Activated CD4-positive, alpha-beta T cell treated with anti-CD3 and anti-CD28 coated beads, Interleukin-2, Interleukin-4, amounts not matched to agents 100 ng/mL and 50 ng/mL, durations not matched to agents 16 hours and 8 hours (primary cell): ENCODE measurements around the gene RIMBP2.

Experiments used
- DNase-seq: peaks from one replicate; pipeline ENCODE4 v3.0.0-alpha.2; 2020; ENCODE audit warnings: low spot score

RIMBP2 gene

GRCh38 chr12:130571734-130572133 is 144.4 kb downstream of the RIMBP2 start:
- DNase-seq, result no peak

DNA sequence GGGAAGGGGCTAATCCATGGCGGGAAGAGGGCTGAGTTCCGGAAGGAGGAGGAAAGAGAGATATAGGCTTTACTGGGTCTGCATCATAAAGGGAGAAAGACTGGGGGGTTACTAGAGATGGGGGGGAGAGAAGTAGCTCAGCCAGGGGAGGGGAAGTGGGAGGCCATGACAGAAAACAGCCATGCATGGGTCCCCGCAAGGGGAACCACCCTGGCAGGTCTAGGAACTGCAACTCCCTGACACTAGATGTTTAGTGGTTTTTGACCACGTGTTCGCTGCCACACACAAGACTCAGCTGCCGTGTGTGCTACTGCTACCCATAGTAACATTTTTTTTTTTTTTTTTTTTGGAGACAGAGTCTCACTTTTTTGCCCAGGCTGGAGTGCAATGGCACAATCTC is 145.0 kb downstream of the RIMBP2 start:
- no peak for DNase-seq

- DNase-seq, result no peak
Observed at GRCh38 chr12:130569521-130569920, 146.6 kb downstream of the RIMBP2 start.

DNA sequence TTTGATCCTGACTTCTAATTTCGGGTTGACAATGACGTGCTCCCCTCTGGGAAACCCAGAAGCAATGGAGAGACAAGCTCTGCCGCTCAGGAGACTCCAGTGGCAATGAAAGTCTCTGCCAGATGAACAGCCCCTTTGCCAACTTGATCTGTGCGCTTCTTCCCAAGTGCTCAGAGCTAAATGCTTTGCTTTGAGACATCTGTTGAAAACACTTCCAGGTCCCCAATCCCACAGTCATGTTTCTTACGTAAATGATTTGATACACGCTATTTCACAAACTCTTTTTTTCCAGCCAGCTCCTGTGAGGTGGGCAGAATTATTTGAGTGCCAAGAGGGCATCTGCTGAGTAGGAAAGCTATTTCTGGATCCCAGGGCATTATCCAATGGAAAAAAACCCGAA is 147.6 kb downstream of the RIMBP2 start:
- DNase-seq, result no peak

- no peak for DNase-seq
Observed at GRCh38 chr12:130568041-130568440, 148.1 kb downstream of the RIMBP2 start.

GRCh38 chr12:130566446-130567155 is 149.5 kb downstream of the RIMBP2 start:
- no peak for DNase-seq

DNA sequence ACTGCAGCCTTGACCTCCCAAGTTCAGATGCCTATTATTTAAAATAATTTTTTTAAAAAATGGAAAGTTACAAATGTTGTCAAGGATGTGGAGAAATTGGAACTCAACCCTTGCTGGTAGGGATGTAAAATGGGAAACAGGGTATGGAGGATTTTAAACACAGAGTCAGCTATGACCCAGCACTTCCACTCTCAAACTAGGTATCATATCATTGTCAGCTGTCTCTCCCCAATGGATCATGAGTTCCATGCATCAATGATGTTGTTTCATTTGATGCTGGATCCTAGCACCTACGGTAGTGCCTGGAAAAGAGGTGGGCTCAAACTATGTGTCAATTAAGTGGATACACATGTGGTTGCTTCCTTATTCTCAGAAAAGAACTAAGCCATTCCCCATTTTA is 150.9 kb downstream of the RIMBP2 start:
- DNase-seq, result no peak

- DNase-seq, result no peak
Observed at GRCh38 chr12:130563323-130563722, 152.8 kb downstream of the RIMBP2 start.

- DNase-seq, result no peak
Observed at GRCh38 chr12:130562716-130563115, 153.4 kb downstream of the RIMBP2 start.

- no peak for DNase-seq
Observed at GRCh38 chr12:130560321-130560720, 155.8 kb downstream of the RIMBP2 start.

DNA sequence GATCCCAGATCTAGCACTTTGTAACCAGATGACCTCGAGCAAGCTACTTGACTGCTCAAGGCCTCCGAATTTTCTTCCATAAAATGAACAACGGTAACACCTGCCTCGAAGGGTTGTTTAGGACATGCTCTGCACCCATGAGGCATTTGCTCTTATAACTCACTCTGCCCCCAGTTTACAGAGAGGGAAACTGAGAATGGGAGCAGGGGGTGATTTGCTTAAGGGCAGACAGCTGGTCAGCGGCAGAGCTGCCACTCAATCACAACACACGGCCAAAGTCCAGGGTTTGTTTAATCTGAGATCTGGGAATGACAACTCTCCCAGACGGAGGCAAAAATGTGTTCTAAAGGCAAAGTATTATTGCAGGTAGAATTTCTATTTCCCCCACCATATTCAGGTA is 156.3 kb downstream of the RIMBP2 start:
- no peak for DNase-seq

GRCh38 chr12:130557886-130558765 is 158.0 kb downstream of the RIMBP2 start:
- DNase-seq, result no peak

DNA sequence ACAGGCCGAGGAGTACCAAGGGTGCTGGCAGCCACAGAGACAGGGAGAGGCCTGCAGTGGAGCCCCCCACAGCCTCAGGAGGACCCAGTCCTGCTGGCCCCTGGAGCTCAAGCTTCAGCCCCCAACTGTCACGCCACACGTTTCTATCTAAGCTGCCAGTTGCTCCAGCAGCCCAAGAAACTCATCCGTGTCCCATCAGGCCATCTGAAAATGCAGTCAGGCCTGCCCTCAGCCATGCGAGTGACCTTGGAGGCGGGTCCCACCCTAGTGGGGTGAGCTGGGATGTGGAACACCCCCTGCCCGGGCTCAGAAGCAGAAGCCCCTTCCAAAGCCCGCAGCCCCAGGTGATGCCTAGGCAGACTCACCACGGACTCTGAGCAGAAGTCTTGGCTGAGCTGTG is 158.9 kb downstream of the RIMBP2 start:
- DNase-seq, result no peak

- no peak for DNase-seq
Observed at GRCh38 chr12:130556486-130557055, 159.5 kb downstream of the RIMBP2 start.

DNA sequence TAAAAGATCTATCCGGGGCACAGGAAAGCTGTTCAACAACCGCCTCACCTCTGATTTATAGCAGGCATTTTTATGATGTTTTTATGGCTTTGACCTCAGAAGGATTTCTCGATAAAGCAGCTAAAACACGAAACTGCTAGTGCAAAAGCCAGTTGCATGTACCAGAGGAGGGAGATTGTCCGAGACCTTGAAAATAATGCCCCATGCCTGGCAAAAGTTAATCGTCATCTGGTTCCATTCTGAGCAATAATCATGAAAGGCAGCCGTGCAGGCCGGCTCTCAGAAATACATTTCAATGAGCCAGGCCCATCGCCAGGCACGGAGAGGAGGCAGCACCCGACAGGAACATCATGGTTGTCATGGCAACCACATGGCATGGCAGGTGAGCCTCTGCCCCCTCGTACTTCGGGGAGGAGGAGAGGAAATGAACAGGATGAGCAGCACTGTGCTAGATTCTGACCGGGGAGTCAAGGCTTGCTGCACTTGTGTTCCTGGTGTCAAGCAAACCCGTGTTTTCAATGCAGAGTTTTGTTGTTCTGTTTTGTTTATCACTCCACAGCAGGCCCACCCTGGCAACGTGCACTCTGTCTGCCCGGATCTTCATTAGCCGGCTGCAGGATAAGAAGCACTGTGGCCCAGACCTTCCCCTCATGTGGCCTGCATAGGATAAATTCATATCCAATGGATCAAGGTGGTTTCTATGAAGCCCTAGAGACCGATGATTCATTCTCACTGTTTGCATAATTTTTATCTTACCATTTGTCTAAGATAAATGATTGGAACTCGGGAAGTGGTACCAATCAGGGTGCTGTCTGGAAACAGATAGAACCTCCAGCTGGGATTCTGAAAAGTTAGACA is 160.2 kb downstream of the RIMBP2 start:
- no peak for DNase-seq

DNA sequence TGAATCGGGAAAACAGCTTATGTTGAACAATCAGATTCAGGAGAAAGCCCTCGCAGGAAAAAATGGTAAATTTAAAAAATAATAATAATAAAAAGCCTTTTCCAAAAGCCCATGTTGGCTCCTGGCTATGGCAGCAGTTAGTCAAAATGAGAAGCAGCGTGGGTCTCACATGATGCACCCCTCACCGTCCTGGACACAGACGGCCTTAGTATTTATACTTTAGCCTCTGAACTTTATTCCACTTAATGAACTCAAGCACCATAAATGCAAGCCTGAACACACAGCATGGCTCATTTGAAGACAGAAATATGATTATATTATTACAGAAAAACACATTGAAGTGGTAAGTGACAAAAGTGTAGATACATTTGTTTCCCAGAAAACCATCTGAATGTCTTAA is 160.9 kb downstream of the RIMBP2 start:
- DNase-seq, result no peak

GRCh38 chr12:130552483-130552996 is 163.6 kb downstream of the RIMBP2 start:
- no peak for DNase-seq

- DNase-seq, result no peak
Observed at GRCh38 chr12:130549361-130549760, 166.7 kb downstream of the RIMBP2 start.

DNA sequence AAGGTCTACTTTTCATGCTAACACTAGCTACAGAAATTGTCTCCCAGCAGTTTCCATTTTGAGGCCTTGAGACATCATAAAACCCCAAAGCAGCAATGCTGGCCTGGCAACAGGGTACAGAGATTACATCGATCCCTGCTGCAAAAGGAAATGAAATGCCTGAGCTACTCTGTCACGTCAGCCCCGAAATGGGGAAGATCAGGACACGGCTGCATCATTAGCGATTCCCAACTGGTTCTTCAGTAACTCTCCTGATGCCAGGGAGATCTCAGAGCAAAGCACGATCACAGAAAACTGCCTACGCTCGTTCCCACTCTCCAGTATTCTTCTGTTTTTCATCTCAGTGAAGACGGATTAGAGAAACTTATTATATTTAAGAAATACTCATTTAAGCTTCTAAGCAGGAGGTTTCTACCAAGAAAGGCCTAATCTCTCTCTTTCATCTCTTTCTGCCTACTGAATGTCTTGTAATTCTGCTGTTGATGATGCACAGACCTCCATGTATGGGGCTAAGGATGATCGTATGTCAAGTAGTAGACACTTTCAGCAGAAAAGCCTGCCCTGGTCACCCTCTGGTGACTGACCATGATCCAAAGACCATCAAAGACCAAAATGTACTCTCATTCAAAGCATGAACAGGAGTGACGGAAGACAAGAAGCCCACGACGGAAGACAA is 168.5 kb downstream of the RIMBP2 start:
- DNase-seq, result no peak

DNA sequence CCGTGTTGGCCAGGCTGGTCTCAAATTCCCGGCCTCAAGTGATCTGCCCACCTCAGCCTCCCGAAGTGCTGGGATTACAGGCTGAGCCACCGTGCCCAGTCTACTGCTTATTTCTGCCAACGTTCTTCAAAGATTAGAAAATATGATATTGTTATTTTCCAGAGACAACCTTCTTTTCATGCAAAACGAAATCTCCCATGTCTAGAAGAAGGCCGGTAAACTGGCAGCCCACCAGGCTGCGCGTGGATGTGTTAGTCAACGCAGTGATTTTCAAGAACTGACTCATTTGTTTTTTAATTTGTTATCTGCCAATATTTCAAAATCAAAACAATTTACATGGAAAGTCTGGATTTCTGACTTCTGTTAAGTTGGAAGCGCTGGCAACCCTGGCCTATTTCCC is 169.6 kb downstream of the RIMBP2 start:
- no peak for DNase-seq

DNA sequence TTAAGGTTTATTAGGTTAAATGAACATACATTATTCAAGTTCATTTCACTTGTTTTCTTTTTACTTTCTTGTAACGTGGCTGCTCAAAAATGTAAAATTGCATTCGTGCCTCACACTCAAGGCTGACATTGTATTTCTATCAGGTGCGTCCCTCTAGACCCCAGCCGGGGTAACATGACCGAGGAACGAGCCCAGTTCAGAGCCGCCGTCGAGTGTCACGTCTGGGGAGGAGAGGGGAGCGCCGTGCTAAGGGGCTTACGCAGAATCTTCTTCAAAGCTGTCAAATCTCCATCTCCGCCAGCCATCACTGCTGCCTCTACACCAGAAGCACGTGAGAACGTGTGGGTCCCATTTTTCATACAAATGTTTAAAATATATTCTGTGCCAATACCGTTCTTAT is 170.6 kb downstream of the RIMBP2 start:
- DNase-seq, result no peak
